H9 (cell line): ENCODE measurements around the gene SYTL1. TPM values are rescaled to one million over a fixed set of nuclear protein-coding genes. Genes with fewer than 3 reads are reported as not detected.

ENCODE experiments used
- DNase-seq: peaks from one replicate; pipeline ENCODE4 v3.0.0-alpha.2; 2017
- H2AFZ ChIP-seq: one replicate; pipeline ENCODE4 v1.6.1; 2013; ENCODE audit warnings: mild to moderate bottlenecking, low read length, control low read depth, moderate library complexity
- H2AK5ac ChIP-seq: 2 replicates; pipeline ENCODE4 v1.6.1; 2013; ENCODE audit warnings: low read length, control low read depth, mixed read lengths; ENCODE audit not compliant: insufficient read length
- H2BK120ac ChIP-seq: one replicate; pipeline ENCODE4 v1.6.1; 2013; ENCODE audit warnings: low read depth, mild to moderate bottlenecking, low read length, control low read depth, inconsistent platforms; ENCODE audit not compliant: poor library complexity, severe bottlenecking
- H2BK12ac ChIP-seq: 2 replicates; pipeline ENCODE4 v1.6.1; 2013; ENCODE audit warnings: low read length, control low read depth, mixed read lengths, low read depth; ENCODE audit not compliant: insufficient read length
- H2BK15ac ChIP-seq: 2 replicates; pipeline ENCODE4 v1.6.1; 2013; ENCODE audit warnings: low read depth, low read length, control low read depth
- H2BK20ac ChIP-seq: one replicate; pipeline ENCODE4 v1.6.1; 2013; ENCODE audit warnings: low read depth, mild to moderate bottlenecking, low read length, control low read depth, inconsistent platforms; ENCODE audit not compliant: poor library complexity, severe bottlenecking
- H2BK5ac ChIP-seq: 2 replicates; pipeline ENCODE4 v1.6.1; 2013; ENCODE audit warnings: low read length, control low read depth, mixed read lengths; ENCODE audit not compliant: insufficient read length
- H3K14ac ChIP-seq: 2 replicates; pipeline ENCODE4 v1.6.1; 2013; ENCODE audit warnings: low read length, control low read depth; ENCODE audit not compliant: insufficient read depth
- H3K18ac ChIP-seq: 2 replicates; pipeline ENCODE4 v1.6.1; 2013; ENCODE audit warnings: low read depth, mild to moderate bottlenecking, mixed read lengths, low read length, control low read depth; ENCODE audit not compliant: insufficient read length
- H3K23ac ChIP-seq: 2 replicates; pipeline ENCODE4 v1.6.1; 2013; ENCODE audit warnings: low read length, control low read depth, mixed read lengths, low read depth; ENCODE audit not compliant: insufficient read length
- H3K23me2 ChIP-seq: 2 replicates; pipeline ENCODE4 v1.6.1; 2013; ENCODE audit warnings: low read depth, mild to moderate bottlenecking, mixed read lengths, low read length, control low read depth; ENCODE audit not compliant: insufficient read length, poor library complexity, severe bottlenecking
- H3K27ac ChIP-seq: 2 replicates; pipeline ENCODE4 v1.5.1; 2013; ENCODE audit warnings: low read length, control low read depth, mixed read lengths, low read depth; ENCODE audit not compliant: insufficient read length
- H3K27me3 ChIP-seq: 2 replicates; pipeline ENCODE4 v1.6.1; 2013; ENCODE audit warnings: low read length, control low read depth, inconsistent platforms; ENCODE audit not compliant: insufficient read depth
- H3K4ac ChIP-seq: 2 replicates; pipeline ENCODE4 v1.6.1; 2013; ENCODE audit warnings: low read depth, mild to moderate bottlenecking, control low read depth, inconsistent platforms, low read length, moderate library complexity
- H3K4me1 ChIP-seq: 2 replicates; pipeline ENCODE4 v1.6.1; 2013; ENCODE audit warnings: low read length, control low read depth, inconsistent platforms; ENCODE audit not compliant: insufficient read depth
- H3K4me2 ChIP-seq: 2 replicates; pipeline ENCODE4 v1.6.1; 2013; ENCODE audit warnings: low read length, control low read depth, mixed read lengths; ENCODE audit not compliant: insufficient read length, insufficient read depth
- H3K56ac ChIP-seq: 2 replicates; pipeline ENCODE4 v1.6.1; 2013; ENCODE audit warnings: low read depth, mild to moderate bottlenecking, mixed read lengths, low read length, control low read depth; ENCODE audit not compliant: insufficient read length
- H3K79me1 ChIP-seq: 2 replicates; pipeline ENCODE4 v1.6.1; 2013; ENCODE audit warnings: low read depth, mild to moderate bottlenecking, moderate library complexity, low read length, control low read depth, inconsistent platforms; ENCODE audit not compliant: insufficient read depth, poor library complexity, severe bottlenecking
- H3K79me2 ChIP-seq: 2 replicates; pipeline ENCODE4 v1.6.1; 2013; ENCODE audit warnings: low read length, control low read depth, inconsistent platforms; ENCODE audit not compliant: insufficient read depth
- H3K9ac ChIP-seq: 2 replicates; pipeline ENCODE4 v1.6.1; 2013; ENCODE audit warnings: low read length, control low read depth, mixed read lengths; ENCODE audit not compliant: insufficient read length; ENCODE audit errors: extremely low read depth
- H3K9me3 ChIP-seq: one replicate; pipeline ENCODE4 v1.6.1; 2013; ENCODE audit warnings: low read depth, low read length, inconsistent platforms; ENCODE audit not compliant: control insufficient read depth
- H3T11ph ChIP-seq: one replicate; pipeline ENCODE4 v1.6.1; 2013; ENCODE audit warnings: mild to moderate bottlenecking, low read length, control low read depth, inconsistent platforms
- H4K20me1 ChIP-seq: one replicate; pipeline ENCODE4 v1.6.1; 2013; ENCODE audit not compliant: control insufficient read depth, insufficient read length, insufficient read depth
- H4K5ac ChIP-seq: 2 replicates; pipeline ENCODE4 v1.6.1; 2013; ENCODE audit warnings: low read depth, mild to moderate bottlenecking, mixed read lengths, low read length, control low read depth; ENCODE audit not compliant: insufficient read length
- H4K8ac ChIP-seq: replicated peaks from 2 replicates; pipeline ENCODE4 v1.6.1; 2013; ENCODE audit warnings: low read length, control low read depth, mixed read lengths, low read depth; ENCODE audit not compliant: insufficient read length
- H4K91ac ChIP-seq: 2 replicates; pipeline ENCODE4 v1.6.1; 2013; ENCODE audit warnings: low read depth, mild to moderate bottlenecking, moderate library complexity, mixed read lengths, low read length, control low read depth; ENCODE audit not compliant: insufficient read length
- H3K27ac Mint-ChIP-seq, 3 experiments: 2 replicates in 2 of 3; 3 replicates in 1 of 3; pipeline ENCODE4 v1.8.0; 2020 to 2021; ENCODE audit warnings: mixed read lengths in 3 of 3, mild to moderate bottlenecking in 1 of 3, moderate library complexity in 1 of 3
- H3K27me3 Mint-ChIP-seq: 2 replicates; pipeline ENCODE4 v1.8.0; 2021; ENCODE audit warnings: low read depth, mild to moderate bottlenecking, moderate library complexity, mixed read lengths
- H3K36me3 Mint-ChIP-seq, 3 experiments: 2 replicates in 2 of 3; 3 replicates in 1 of 3; pipeline ENCODE4 v1.8.0; 2020 to 2021; ENCODE audit warnings: low read depth in 3 of 3, mixed read lengths in 3 of 3; ENCODE audit not compliant: insufficient read depth in 1 of 3
- H3K4me1 Mint-ChIP-seq, 2 experiments: 2 replicates each; pipeline ENCODE4 v1.8.0; 2020; ENCODE audit warnings: mixed read lengths in 2 of 2
- H3K4me3 Mint-ChIP-seq, 2 experiments: 2 replicates in 1 of 2; 3 replicates in 1 of 2; pipeline ENCODE4 v1.8.0; 2020 to 2021; ENCODE audit warnings: mild to moderate bottlenecking in 2 of 2, mixed read lengths in 2 of 2, moderate library complexity in 1 of 2
- H3K9me3 Mint-ChIP-seq, 2 experiments: 2 replicates in 1 of 2; 3 replicates in 1 of 2; pipeline ENCODE4 v1.8.0; 2020; ENCODE audit warnings: mild to moderate bottlenecking in 2 of 2, mixed read lengths in 2 of 2, moderate library complexity in 1 of 2
- CTCF ChIP-seq: fragments of 200-600 bp; sonication (generic); conservative IDR thresholded peaks from 3 replicates; pipeline ENCODE4 v1.8.0; 2021; ENCODE audit warnings: antibody characterized with exemption, mild to moderate bottlenecking
- WGBS: extraction: QIAGEN DNeasy Blood & Tissue Kit; methylation state at CpG from one replicate; pipeline ENCODE4 v1.1.7; 2013; ENCODE audit warnings: missing lambda C conversion rate, low lambda C conversion rate, mixed read lengths; ENCODE audit not compliant: insufficient read length; ENCODE audit errors: extremely low coverage; 5-methylcytosine and 5-hydroxymethylcytosine counted together
- total RNA-seq: library from RNA; stranded (reverse); gene quantifications from 2 replicates; pipeline ENCODE4 v1.2.1, GENCODE V29; 2021

The SYTL1 gene
- total RNA-seq, 1 experiment from 2014 or later = 12.0 TPM

GRCh38 chr1:27356277-27356618, 14.4 kb downstream of the SYTL1 start:
- Mint-ChIP-seq H3K4me1 (peaks cover 17 to 33% of the 10 kb centered on the region in 2 experiments), H3K4me3 (no peak overlapping the region), H3K27ac (no peak overlapping the region), H3K36me3 (peaks cover 0 to 13% (median 3%) of the 10 kb centered on the region in 3 experiments; a peak in 4 of 7 replicates), H3K9me3 (no peaks in the 10 kb centered on the region; a peak in 1 of 5 replicates), H3K27me3 (peaks cover 50% of the 10 kb centered on the region)
- Histone ChIP-seq H2BK120ac (no peak overlapping the region), H3K18ac (no peak overlapping the region), H3K27me3 (peaks cover 15% of the 10 kb centered on the region; the same call in 1 of the 2 replicates), H2BK12ac (no peak overlapping the region), H3K9me3 (no peaks in the 10 kb centered on the region), H4K20me1 (peaks cover 4% of the 10 kb centered on the region), H3K79me1 (no peaks in the 10 kb centered on the region), H3K23ac (no peak overlapping the region), H2BK15ac (no peak overlapping the region), H3K23me2 (peaks cover 16% of the 10 kb centered on the region), H3T11ph (no peak overlapping the region), H3K14ac (no peak overlapping the region), H2BK20ac (no peak overlapping the region), H4K5ac (no peak overlapping the region), H3K4ac (no peak overlapping the region), H2AK5ac (no peak overlapping the region), H3K9ac (no peak overlapping the region), H3K4me1 (peaks cover 3% of the 10 kb centered on the region; the same call in 1 of the 2 replicates), H3K4me2 (no peak overlapping the region), H3K56ac (no peak overlapping the region), H3K27ac (no peak overlapping the region), H3K79me2 (no peaks in the 10 kb centered on the region), H4K91ac (no peak overlapping the region), H4K8ac (no peak overlapping the region), H2AFZ (no peak overlapping the region), H2BK5ac (no peak overlapping the region)
- WGBS = no CpG with 5 or more reads among the region's 13 CpGs
- TF ChIP-seq CTCF = no peak
- no peak for DNase-seq
